IPS-18a (cell line): Measurements from ENCODE around the gene ZNF776.
"Not testable (repeated sequence)": the region's sequence is repeated elsewhere in the genome, so short reads cannot be mapped to it uniquely, and the experiment has no call there.

Experiments used
- H3K27ac ChIP-seq: one replicate; pipeline ENCODE4 v1.5.1; 2013; ENCODE audit warnings: low read length
- H3K27me3 ChIP-seq: one replicate; pipeline ENCODE4 v1.6.1; 2013; ENCODE audit warnings: mild to moderate bottlenecking, low read length; ENCODE audit not compliant: control insufficient read depth, insufficient read depth
- H3K36me3 ChIP-seq: one replicate; pipeline ENCODE4 v1.6.1; 2013; ENCODE audit warnings: low read depth, low read length; ENCODE audit not compliant: control insufficient read depth
- H3K4me1 ChIP-seq: one replicate; pipeline ENCODE4 v1.6.1; 2013; ENCODE audit warnings: low read depth, low read length; ENCODE audit not compliant: control insufficient read depth
- H3K4me3 ChIP-seq: one replicate; pipeline ENCODE4 v1.5.1; 2013; ENCODE audit warnings: low read length
- H3K9ac ChIP-seq: one replicate; pipeline ENCODE4 v1.6.1; 2013; ENCODE audit warnings: mild to moderate bottlenecking, low read length, moderate library complexity
- H3K9me3 ChIP-seq: one replicate; pipeline ENCODE4 v1.6.1; 2013; ENCODE audit warnings: low read depth, low read length; ENCODE audit not compliant: control insufficient read depth

ZNF776 gene

GRCh38 chr19:57746580-57747471, at the start of gene ZNF776:
ZNF776 (plus strand) TSS chr19:57746815; CDS start chr19:57747059, 244 bp downstream.
- peaks cover 28% of the 10 kb centered on the region for H3K36me3 ChIP-seq
- peaks cover under 1% of the 10 kb centered on the region for H3K27me3 ChIP-seq
- H3K27ac ChIP-seq = peak within 1 kb of the TSS; percentile 17
- H3K4me3 ChIP-seq = peak within 1 kb of the TSS; percentile 79
- no peaks in the 10 kb centered on the region for H3K9me3 ChIP-seq
- peak within 1 kb of the TSS; percentile 78 for H3K9ac ChIP-seq
- peaks cover 9% of the 10 kb centered on the region for H3K4me1 ChIP-seq

GRCh38 chr19:57701625-57702024, 45.0 kb upstream of the ZNF776 start:
- Histone ChIP-seq H3K4me1 (no peaks in the 10 kb centered on the region), H3K27me3 (no peaks in the 10 kb centered on the region), H3K27ac (no peak overlapping the region), H3K36me3 (peaks cover 52% of the 10 kb centered on the region), H3K9ac (no peak overlapping the region), H3K9me3 (no peaks in the 10 kb centered on the region), H3K4me3 (no peak overlapping the region)

- Histone ChIP-seq H3K36me3 (peaks cover 26% of the 10 kb centered on the region), H3K9me3 (no peaks in the 10 kb centered on the region), H3K4me1 (peaks cover 7% of the 10 kb centered on the region)
These were observed 40.3 kb upstream of the ZNF776 start for GRCh38 chr19:57706346-57706745.

GRCh38 chr19:57708641-57709361, 37.8 kb upstream of the ZNF776 start, which contains the start of gene ZNF154:
ZNF154 (minus strand) TSS chr19:57709204; CDS start chr19:57708971, 233 bp downstream.
- H3K36me3 ChIP-seq = peaks cover 11% of the 10 kb centered on the region
- H3K27ac ChIP-seq = peak within 1 kb of the TSS; percentile 78
- H3K9me3 ChIP-seq = no peaks in the 10 kb centered on the region
- H3K27me3 ChIP-seq = no peaks in the 10 kb centered on the region
- peak within 1 kb of the TSS; percentile 92 for H3K9ac ChIP-seq
- H3K4me1 ChIP-seq = peaks cover 7% of the 10 kb centered on the region
- H3K4me3 ChIP-seq = peak within 1 kb of the TSS; percentile 94

More at GRCh38 chr19:57706346-57706745, 40.3 kb upstream of the ZNF776 start:
- H3K27me3 ChIP-seq = no peaks in the 10 kb centered on the region
- H3K9ac ChIP-seq = no peak overlapping the region
- H3K27ac ChIP-seq = no peak overlapping the region
- H3K4me3 ChIP-seq = no peak overlapping the region

GRCh38 chr19:57709616-57710015, 37.0 kb upstream of the ZNF776 start:
- H3K9ac ChIP-seq = no peak overlapping the region
- peak overlapping the region; percentile 94 for H3K4me3 ChIP-seq
- H3K9me3 ChIP-seq = no peaks in the 10 kb centered on the region
- no peak overlapping the region for H3K27ac ChIP-seq
- H3K27me3 ChIP-seq = no peaks in the 10 kb centered on the region
- peaks cover 7% of the 10 kb centered on the region for H3K4me1 ChIP-seq
- H3K36me3 ChIP-seq = peaks cover 3% of the 10 kb centered on the region

- H3K36me3 ChIP-seq = no peaks in the 10 kb centered on the region
- no peak overlapping the region for H3K4me3 ChIP-seq
- H3K4me1 ChIP-seq = peaks cover 6% of the 10 kb centered on the region
- no peaks in the 10 kb centered on the region for H3K9me3 ChIP-seq
- no peak overlapping the region for H3K27ac ChIP-seq
- H3K9ac ChIP-seq = no peak overlapping the region
- no peaks in the 10 kb centered on the region for H3K27me3 ChIP-seq
These were observed 34.4 kb upstream of the ZNF776 start for GRCh38 chr19:57712222-57712621.

- Histone ChIP-seq H3K27ac (no peak overlapping the region), H3K4me1 (peaks cover 13% of the 10 kb centered on the region), H3K9ac (no peak overlapping the region), H3K36me3 (peaks cover 14% of the 10 kb centered on the region), H3K4me3 (no peak overlapping the region), H3K27me3 (no peaks in the 10 kb centered on the region), H3K9me3 (no peaks in the 10 kb centered on the region)
These were observed 27.2 kb upstream of the ZNF776 start for GRCh38 chr19:57719424-57719823.

GRCh38 chr19:57719901-57720519, 26.6 kb upstream of the ZNF776 start:
- Histone ChIP-seq H3K36me3 (peaks cover 14% of the 10 kb centered on the region), H3K9ac (no peak overlapping the region), H3K4me3 (no peak overlapping the region), H3K9me3 (no peaks in the 10 kb centered on the region), H3K4me1 (peaks cover 13% of the 10 kb centered on the region), H3K27ac (no peak overlapping the region), H3K27me3 (no peaks in the 10 kb centered on the region)

- H3K27me3 ChIP-seq = no peaks in the 10 kb centered on the region
- peaks cover 13% of the 10 kb centered on the region for H3K4me1 ChIP-seq
- peaks cover 14% of the 10 kb centered on the region for H3K36me3 ChIP-seq
- H3K4me3 ChIP-seq = no peak overlapping the region
- no peaks in the 10 kb centered on the region for H3K9me3 ChIP-seq
- H3K27ac ChIP-seq = no peak overlapping the region
- no peak overlapping the region for H3K9ac ChIP-seq
These were observed 25.7 kb upstream of the ZNF776 start for GRCh38 chr19:57720878-57721277.

GRCh38 chr19:57738320-57738719, 8.3 kb upstream of the ZNF776 start:
- H3K4me3 ChIP-seq, H3K36me3 ChIP-seq, H3K9ac ChIP-seq, H3K4me1 ChIP-seq, H3K9me3 ChIP-seq, H3K27ac ChIP-seq: not testable (repeated sequence)
- H3K27me3 ChIP-seq = peaks cover 13% of the 10 kb centered on the region

- not testable (repeated sequence) for H3K9ac ChIP-seq, H3K4me1 ChIP-seq, H3K4me3 ChIP-seq, H3K27ac ChIP-seq, H3K36me3 ChIP-seq, H3K9me3 ChIP-seq
- H3K27me3 ChIP-seq = peaks cover 13% of the 10 kb centered on the region
These were observed 7.8 kb upstream of the ZNF776 start for GRCh38 chr19:57738770-57739169.
